HG03521 (cell line): ENCODE data around the gene TMED8.
"Not testable (repeated sequence)": the region's sequence is repeated elsewhere in the genome, so short reads cannot be mapped to it uniquely, and the experiment has no call there.

Source experiments
- ATAC-seq: cut with Tn5 transposase; IDR thresholded peaks from one replicate; pipeline ENCODE4 v1.9.1; 2021; ENCODE audit warnings: mild to moderate bottlenecking, moderate library complexity; ENCODE audit not compliant: unreplicated experiment

TMED8 gene

DNA sequence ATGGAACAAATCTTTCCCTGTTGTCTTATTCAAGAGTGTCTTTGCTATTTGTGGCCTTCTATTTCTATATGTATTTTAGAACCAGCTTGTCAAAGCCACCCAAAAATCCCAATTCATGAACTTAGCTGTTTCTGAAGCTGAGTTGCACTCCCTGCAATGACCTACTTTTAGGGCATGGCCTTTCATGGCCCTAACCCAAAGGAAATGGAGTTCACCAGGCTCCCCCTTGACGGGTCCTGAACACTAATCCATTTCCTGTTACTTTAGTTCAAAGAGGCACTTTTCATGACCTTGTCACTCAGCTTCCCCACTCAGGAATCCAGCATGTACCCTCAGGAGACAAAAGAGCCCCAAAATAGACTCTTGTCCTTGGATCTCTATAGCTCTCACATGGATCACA is 7.6 kb downstream of the TMED8 start:
- ATAC-seq, result no peak

DNA sequence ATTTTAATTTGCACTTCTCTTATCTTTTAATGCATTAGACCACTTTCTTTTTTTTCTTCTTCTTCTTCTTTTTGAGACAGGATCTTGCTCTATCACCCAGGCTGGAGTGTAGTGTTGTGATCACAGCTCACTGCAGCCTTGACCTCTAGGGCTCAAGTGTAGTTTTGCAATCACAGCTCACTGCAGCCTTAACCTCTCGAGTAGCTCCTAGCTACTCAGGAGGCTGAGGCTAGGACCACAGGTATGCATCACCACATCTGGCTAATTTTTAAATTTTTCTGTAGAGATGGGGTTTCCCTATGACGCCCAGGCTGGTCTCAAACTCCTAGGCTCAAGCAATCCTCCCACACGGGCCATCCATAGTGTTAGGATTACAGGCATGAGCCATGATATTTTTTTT is 12.7 kb downstream of the TMED8 start:
- no peak for ATAC-seq

DNA sequence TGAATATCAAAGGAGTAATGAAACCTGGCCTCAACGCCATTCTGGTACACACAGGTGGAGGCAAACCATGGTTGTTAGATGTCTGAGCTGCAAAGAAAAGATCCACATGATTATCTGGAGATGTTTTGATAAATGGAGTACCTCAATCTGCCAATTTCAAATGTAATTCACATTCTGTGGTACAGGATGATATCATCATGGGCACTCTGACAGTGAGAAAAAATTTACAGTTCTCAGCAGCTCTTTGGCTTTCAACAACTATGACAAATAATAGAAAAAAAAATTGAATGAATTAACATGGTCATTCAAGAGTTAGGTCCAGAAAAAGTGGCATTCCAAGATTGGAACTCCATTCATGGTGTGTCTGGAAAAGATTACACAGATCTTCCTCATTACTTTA is 17.3 kb downstream of the TMED8 start:
- ATAC-seq, result no peak

DNA sequence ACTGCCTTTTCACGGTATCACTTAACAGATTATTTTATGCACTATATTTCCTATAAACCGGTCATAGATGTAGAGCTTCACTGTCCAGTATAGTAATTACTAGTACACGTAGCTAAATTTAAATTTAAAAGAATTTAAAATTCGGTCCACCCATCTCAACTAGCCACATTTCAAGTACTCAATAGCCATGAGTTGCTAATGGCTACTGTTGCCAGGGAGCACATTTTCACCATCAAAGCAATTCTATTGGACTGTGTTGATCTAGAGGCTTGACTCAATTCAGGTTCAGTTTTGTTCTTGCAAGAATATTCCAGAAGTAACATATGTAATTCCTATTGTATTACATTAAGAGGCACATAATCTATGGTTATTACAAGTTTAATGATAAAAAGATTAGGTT is 20.0 kb downstream of the TMED8 start:
- ATAC-seq, result no peak

DNA sequence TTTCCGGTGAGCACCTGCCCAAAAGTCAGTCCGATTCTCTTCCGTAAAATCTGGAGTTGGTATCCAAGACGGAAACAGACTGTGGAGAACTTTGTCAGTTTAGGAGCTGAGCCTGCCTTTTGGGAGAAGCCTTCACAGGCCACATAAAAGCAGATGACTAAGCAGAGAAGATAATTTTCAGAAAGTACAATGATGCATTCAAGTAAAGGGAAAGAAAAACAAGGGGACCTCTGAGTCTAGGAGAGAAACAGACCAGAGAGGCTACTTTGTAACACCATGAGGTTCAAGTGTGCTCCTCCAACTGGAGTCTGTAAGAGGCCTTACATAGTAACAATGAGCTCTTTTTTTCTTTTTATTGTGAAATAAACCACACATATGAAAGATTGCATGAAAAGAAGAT is 21.1 kb downstream of the TMED8 start:
- ATAC-seq, result no peak

DNA sequence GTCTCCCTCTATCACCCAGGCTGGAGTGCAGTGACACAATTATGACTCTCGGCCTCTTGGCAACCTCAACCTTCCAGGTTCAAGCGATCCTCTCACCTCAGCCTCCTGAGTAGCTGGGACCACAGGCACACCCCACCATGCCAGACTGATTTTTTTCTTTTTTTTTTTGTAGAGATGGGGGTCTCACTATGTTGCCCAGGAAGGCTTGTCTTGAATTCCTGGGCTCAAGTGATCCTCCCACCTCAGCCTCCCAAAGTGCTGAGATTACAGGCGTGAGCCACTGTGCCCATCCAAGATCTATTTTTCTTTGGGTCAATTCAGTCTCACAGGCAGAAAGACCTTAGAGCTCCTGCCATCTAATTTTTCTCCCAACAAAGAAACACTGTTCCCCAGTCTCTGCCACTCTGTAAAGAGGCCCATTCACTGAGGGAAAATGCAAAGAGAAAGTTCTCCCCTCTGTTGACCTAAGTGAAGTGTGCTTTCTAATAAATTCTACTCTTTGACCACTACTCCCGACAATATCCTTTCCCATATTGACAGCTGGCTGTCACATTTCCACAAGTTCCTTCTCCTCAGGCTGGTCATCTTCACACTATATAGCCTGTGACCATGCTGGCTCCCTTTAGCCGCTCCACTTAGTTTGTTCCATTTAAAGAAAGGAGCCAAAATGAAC is 23.3 kb downstream of the TMED8 start:
- no peak for ATAC-seq

DNA sequence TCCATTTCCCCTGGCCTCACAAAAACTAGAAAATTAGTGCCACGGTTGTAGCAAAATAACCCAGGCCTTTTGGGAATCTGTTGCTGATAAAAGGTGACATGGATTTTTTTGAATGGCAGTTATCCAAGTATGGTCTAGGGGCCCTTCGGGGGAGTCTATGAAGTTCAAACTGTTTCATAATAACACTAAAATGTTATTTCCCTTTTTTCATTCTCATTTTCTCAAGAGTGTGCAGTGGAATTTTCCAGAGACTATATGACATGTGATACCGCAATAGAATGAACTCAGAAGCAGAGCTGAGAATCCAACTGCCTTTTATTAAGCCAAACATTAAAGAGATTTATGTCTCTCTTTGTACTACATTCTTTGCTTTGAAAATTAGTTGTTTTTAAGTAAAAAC is 29.1 kb downstream of the TMED8 start:
- ATAC-seq, result no peak

DNA sequence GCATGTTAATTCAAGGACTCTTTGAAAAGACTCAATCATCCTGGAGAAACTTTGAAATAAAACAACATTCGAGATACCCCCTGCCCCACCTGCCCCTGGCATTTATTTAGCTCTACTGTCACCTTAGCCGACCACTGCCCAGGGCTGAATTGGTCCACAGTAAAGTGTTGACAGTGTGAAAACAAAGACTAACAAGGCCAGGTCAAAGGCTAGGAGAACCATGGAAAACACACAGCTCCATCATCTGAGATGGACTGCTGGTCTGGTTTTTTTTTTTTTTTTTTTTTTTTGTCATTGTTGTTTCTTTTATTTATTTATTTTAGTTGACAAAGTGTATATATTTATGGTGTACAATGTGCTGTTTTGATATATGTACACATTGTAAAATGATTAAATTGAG is 30.4 kb downstream of the TMED8 start:
- ATAC-seq, result no peak

DNA sequence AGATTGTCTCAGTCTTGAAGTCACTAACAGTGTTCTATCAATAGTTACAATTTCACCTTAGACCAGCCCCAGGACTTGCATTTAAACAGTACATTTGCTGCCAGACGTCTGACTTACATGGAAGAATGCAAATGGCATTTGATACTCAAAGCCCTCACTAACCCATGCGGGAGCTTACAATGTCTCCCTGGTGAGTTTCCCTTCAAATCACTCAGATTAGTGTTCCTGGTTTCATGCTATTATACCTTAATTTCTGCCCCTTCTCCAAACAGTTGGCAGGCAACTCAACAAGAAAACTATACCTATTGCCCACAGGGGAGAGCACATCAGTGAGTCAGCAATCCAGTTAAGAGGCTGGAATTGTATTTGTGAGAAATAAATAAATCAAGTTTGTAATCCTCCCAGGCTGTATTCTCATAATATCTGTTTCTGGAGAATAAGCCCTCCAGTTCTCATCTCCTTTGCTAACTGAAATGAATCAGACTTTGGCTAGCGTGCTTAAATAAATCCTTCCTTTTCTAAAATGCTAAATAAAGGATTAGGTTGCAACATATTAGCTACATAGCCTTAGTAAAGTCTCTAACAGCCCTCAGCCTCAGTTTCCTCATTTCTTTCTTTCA is 32.4 kb downstream of the TMED8 start:
- ATAC-seq, result no peak

DNA sequence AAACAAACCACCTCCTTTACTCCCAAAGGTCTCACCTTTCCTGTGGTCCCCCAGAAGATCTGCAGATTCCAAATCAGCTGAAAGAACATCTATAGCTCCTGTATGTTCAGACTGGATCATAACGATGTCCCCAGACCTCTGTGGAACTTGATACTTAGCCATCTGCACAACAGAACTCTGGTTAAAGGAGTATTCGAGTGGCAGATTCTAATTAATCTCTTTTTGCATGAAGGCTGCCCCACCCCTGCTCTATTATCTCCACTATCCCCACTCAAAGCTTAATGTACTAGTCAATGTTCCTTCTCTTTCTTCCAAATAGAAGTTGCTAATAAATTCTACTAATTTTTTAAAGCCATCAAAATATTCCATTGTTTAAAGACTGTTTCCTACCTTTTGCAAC is 33.2 kb downstream of the TMED8 start:
- no peak for ATAC-seq

DNA sequence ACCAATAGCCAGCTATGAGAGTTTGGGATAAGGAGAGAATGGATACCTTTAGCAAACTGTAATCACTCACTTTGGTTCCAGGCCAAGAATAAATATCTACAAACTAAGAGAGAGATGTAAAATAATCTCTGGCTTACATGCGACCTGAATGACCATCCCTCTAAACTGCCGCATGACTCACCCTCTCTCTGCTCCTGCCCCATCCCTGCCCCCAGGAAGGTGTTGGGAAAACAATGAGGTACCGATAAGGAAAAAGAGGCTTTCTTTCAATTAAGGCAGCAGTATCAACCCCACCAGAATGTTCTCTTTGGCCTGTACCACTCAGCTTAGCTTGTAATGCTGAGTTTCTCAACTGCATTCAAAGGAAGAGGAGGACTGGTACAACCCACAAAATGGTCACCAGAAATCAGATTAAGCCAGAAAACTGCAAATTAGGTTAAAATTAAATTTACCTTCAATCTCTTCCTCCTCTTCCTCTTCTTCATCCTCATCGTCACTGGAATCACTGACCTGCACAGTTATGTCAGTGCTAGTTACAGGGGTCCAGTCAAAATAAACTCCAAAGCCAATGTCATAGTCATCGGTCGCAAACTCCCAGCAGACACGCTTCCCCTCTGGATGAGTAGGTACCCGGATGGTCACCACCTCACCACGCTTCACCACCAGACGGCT is 34.0 kb downstream of the TMED8 start:
- no peak for ATAC-seq

DNA sequence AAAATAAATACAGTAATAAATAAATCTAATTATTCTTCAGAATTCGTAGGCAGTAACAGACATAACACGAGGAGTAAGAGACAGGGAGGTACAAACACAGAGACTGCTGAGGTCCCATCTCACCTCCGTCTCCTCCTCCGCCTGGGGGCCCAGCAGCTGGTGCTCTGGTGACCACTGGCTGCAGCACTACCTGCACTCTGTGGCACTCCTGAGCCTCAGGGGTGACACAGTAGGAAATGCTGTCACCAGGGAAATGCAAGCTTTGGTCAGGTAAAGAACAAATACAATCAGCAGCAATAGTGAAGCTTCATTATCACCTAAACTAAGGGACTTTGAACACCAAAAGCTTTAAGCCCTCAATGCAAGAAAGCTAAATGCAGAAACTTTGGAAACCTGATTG is 36.5 kb downstream of the TMED8 start:
- no peak for ATAC-seq

DNA sequence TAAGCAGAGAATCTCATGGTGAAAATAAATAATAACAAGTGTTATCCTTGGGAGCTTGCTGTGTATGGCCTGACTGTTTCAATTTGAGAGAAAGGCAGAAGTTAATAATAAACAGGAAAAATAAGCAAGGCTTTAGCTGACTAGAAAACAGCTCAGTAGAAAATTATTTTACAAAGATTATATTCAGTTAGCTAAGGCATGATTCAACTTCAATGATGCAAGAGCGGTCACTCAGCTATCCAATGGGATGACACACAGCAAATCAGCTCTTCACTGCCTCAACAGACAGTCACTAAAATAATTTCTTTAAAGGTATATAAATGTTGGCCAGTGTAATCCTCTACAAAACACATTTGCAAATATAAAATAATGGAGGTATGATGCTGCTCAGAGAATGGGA is 37.5 kb downstream of the TMED8 start:
- no peak for ATAC-seq

DNA sequence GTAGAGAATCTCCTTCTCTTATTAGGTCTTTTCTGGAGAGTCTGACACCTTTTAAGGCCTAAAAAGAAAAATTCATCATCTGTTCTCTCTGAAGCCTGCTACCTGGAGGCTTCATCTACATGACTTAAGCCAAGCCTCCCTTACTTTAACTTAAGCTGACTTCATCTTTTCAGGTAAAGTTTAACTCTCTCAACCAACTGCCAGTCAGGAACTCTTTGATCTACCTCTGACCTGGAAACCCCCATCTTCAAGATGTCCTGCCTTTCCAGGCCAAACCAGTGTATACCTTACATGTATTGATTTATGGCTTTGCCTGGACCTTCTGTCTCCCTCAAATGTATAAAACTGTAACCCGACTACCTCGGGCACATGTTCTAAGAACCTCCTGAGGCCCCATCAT is 38.6 kb downstream of the TMED8 start:
- no peak for ATAC-seq

DNA sequence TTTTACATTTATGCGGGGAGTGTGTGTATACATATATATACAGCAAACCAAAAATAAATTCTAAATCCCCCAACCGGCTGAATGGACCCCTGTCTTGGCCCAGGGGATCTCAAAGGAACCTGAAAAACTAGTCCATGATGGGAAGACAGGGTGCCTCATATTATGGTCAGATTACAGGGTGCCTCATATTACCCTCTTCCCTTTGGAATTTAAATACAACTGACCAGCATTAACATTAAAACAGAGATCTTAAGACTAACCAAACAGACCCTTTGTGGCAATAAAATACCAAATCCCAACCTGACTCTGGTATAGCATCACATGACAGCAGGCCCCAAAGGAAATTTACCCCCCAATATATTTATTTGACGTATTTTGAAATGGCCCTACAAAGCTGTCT is 39.0 kb downstream of the TMED8 start:
- ATAC-seq, result no peak

DNA sequence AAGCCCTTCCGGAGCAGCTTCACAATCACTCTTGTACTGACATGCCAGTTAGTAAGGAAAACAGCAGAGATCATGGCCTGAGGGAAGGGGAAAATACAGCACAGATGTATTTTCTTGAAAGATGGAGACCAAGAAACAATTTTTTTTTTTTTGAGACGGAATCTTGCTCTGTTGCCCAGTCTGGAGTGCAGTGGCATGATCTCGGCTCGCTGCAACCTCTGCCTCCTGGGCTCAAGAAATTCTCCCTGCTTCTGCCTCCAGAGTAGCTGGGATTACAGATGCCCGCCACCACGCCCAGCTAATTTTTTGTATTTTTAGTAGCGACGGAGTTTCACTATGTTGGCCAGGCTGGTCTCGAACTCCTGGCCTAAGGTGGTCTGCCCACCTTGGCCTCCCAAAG is 39.6 kb downstream of the TMED8 start:
- ATAC-seq, result not testable (repeated sequence)

DNA sequence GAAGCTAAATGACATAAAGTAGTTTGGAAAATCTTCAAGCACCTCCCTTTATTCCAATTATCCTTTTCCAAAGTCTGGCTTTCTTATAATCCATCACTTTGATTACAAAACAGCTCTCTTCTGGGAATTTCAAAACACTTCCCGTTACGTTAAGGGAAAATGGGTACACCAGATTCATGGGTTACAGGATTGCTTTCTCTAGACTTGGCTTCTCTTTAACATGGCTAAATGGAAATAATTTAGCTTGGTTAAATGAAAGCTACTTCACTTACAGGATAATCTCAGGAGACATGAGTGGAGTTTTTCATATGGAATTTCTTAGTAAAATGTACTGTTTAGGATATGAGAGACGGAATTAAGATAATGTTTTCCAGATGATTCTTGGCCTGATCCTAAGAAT is 41.3 kb downstream of the TMED8 start:
- no peak for ATAC-seq

DNA sequence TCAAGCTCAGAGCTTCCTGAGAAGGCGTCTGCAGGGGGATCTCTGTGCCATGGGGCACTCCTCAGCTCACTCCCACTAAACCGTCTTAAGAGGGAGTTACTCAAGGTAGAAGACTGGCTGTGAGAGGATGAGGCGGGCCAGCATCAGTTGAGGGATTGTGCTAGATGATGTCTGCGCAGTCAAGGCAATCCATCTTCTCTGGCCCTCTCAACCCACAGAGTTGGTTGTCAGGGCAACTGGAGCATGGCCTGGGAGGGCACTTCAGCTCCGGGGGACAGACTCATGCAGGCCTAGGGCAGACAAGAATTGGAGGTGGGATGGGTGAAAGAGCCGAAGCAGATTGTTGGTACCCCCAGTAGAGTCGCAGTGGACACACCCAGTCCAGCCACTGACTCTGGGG is 47.0 kb downstream of the TMED8 start:
- no peak for ATAC-seq

DNA sequence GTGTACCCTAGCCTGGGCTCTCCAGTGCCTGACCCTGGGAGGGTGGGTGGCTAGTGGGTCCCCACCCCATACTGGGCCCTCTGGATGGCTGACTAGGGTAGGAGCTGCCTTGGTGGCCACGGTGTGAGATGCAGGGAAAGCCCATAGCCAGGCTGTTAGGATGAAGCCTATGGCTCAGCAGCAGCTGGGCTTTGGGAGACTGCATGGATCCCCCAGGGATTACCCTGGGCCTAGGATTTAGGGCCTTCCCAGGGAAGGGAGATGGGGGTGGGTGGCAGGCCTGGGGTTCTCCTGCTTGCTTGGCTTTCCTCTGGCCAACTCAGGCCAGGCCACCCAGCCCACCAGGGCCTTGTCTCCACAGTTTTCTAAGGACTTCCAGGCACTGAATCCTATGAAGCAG is 49.8 kb downstream of the TMED8 start:
- no peak for ATAC-seq

DNA sequence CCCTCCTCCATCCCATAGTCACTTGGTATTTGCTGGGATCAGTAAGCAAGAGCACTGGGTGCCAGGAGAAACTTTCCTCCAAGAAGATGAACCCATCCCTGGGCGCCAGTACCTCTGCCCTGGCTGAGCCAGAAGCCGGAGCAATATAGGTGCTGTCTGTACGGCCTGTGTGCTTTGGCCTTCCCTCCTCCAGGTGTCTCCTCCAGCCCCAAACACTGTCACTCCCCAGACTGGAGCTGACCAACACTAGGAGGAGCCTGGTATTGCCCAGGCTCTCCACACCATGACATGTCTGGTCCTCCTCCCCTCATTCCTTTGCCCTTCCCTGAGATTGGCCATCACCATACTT is 51.2 kb downstream of the TMED8 start:
- ATAC-seq, result no peak

DNA sequence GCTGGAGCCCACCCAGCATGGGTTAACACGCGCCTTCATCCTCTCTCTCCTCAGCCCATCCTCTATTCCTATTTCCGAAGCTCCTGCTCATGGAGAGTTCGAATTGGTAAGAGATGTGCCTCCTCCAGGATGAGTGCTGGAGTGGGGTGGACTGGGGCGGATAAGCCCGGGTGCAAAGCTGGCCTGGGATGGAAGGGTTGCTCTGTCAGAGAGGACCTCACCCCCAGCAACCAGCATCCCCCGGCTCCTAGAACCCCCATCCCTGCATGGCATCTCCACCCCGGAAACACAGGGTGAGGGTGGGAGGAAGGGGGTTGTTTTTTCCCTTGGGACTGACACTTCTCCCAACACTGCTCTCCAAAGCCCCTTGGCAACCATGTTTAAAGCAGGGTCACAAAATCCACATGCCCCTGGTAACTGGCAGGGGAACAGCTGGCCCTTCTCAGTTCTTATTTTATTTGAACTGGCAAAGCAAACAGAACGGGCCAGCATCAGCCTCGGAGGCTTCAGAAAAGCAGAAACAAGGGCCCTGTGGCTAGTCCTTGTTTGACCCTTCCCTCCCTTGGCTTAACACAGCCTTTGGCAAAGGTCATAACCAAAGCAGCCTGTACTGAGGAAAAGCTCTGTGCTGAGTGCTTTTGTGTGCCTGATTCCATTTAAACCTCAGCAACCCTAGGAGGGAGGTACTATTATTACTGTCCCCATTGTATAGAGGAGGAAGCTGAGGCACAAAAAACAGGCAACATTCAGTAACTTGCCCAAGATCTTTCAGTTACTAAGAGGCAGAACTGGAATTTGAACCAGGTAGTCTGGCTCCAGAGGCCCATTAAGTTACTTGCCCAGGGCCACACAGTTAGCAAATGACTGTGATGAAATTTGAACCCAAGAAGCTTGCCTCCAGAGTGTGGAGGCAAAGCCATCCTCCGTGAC is 51.8 kb downstream of the TMED8 start:
- ATAC-seq, result no peak

DNA sequence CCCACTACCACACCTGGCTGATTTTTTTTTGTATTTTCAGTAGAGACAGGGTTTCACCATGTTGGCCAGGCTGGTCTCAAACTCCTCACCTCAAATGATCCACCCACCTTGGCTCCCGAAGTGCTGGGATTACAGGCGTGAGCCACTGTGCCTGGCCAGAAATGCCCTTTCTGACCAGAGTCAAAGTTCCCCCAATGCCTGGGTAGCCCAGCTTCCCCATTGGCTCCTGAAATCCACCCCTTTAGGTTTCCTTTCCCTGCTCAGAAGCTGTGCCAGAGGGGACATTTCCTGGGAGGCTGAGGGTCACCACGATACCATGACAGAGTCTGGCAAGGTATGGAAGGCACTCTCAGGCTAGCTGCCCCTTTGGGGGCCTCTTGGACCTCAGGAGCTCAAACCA is 52.6 kb downstream of the TMED8 start:
- ATAC-seq, result no peak
